GM13977 (cell line): Measurements from ENCODE around the gene C3orf18.
A peak's percentile ranks its signal among the peaks of the same experiment; 100 is the strongest.

ENCODE experiments used
- DNase-seq: peaks from one replicate; pipeline ENCODE4 v3.0.0; 2012; ENCODE audit warnings: low spot score
- CTCF ChIP-seq: IDR thresholded peaks from 2 replicates; pipeline ENCODE4 v1.5.1; 2012; ENCODE audit warnings: mild to moderate bottlenecking, control low read depth; ENCODE audit not compliant: insufficient read depth; ENCODE audit errors: extremely low read depth, missing control alignments
- in situ Hi-C: fragments of 300-500 bp; cut with MboI; formaldehyde crosslinking; loops from one replicate; pipeline ENCODE4 v1.12.0; 2022; ENCODE audit warnings: low sequenced_read_pairs, low pct_unique_long_range_greater_than_20kb, mixed read lengths, inconsistent platforms; ENCODE audit not compliant: unreplicated experiment

The C3orf18 gene

GRCh38 chr3:50525987-50526386, 41.6 kb downstream of the C3orf18 start:
- in situ Hi-C loops = no loop called here
- TF ChIP-seq CTCF = no peak
- peak; percentile 77 for DNase-seq

- in situ Hi-C loops = no loop called here
Observed at GRCh38 chr3:50525191-50525910, 42.2 kb downstream of the C3orf18 start.

DNA sequence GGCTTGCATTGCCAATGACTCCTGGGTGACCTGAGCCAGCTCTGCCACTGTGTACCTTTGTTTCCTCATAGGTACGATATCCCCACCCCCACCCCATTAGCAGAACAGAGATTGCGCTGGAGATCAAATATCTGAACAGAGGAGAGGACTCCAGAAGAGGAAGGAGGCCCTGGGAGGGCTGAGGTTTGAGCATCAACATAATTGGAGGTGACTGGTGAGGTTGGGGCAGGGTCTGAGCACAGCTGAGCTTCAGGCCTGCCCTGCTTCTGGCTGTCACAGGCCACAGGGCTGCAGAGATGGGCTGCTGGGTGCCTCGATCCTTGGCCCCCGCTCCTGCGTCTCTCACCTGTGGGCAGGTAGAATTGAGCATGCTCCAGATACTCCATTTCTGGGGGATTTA, 42.8 kb downstream of the C3orf18 start:
- in situ Hi-C loops = no loop called here
- no peak for DNase-seq
- no peak for TF ChIP-seq CTCF

More at GRCh38 chr3:50525191-50525910, 42.2 kb downstream of the C3orf18 start:
- TF ChIP-seq CTCF = no peak
- no peak for DNase-seq

GRCh38 chr3:50523279-50523811, 44.2 kb downstream of the C3orf18 start:
- in situ Hi-C loops = no loop called here
- TF ChIP-seq CTCF = no peak
- DNase-seq = no peak

DNA sequence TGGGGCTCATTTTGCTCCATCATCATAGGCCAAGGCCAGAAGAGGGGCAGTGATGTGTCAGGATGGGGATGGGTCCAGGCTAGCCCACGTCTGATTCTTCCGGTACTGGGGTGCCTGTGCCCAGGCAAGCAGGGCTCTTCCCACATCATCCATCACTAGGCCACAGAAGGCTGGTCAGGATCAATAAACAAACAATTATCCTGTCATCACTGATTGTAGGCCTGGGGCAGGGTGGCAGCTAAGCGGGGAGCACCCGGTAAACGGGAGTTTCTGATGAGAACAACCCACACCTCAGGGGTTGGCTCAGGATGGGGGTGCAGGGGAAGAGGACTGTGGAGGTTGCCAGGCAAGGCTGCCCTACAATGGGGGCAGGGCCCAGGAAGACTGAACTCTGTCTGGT, 46.0 kb downstream of the C3orf18 start:
- DNase-seq = no peak
- TF ChIP-seq CTCF = no peak
- in situ Hi-C loops = no loop called here

- no peak for TF ChIP-seq CTCF
- in situ Hi-C loops = no loop called here
- no peak for DNase-seq
Observed at GRCh38 chr3:50520849-50521248, 46.7 kb downstream of the C3orf18 start.
